Skeletal muscle satellite cell (primary cell): Measurements from ENCODE around the gene CDKL5.

Source experiments
- H3K27me3 ChIP-seq: 2 replicates; pipeline ENCODE4 v1.7.0; 2013; ENCODE audit warnings: low read length; ENCODE audit not compliant: control insufficient read depth, insufficient read depth
- H3K36me3 ChIP-seq: 2 replicates; pipeline ENCODE4 v1.7.0; 2013; ENCODE audit warnings: mild to moderate bottlenecking, control low read depth, low read length; ENCODE audit not compliant: insufficient read depth
- H3K4me1 ChIP-seq: 2 replicates; pipeline ENCODE4 v1.7.0; 2013; ENCODE audit warnings: low read length; ENCODE audit not compliant: control insufficient read depth, insufficient read depth
- H3K4me2 ChIP-seq: 2 replicates; pipeline ENCODE4 v1.7.0; 2013; ENCODE audit warnings: mild to moderate bottlenecking, low read length
- H3K4me3 ChIP-seq: 2 replicates; pipeline ENCODE4 v1.7.0; 2013; ENCODE audit warnings: low read length
- H3K9ac ChIP-seq: 2 replicates; pipeline ENCODE4 v1.7.0; 2013; ENCODE audit warnings: mild to moderate bottlenecking, low read depth, low read length, moderate library complexity
- H3K9me3 ChIP-seq: replicated peaks from 2 replicates; pipeline ENCODE4 v1.7.0; 2013; ENCODE audit warnings: mild to moderate bottlenecking, control low read depth, low read length

The CDKL5 gene

GRCh38 chrX:18650662-18651061 lies 225.3 kb downstream of the CDKL5 start:
- H3K27me3 ChIP-seq = no peaks in the 10 kb centered on the region
- no peak overlapping the region for H3K9ac ChIP-seq
- no peaks in the 10 kb centered on the region for H3K36me3 ChIP-seq
- no peak overlapping the region for H3K4me2 ChIP-seq
- no peaks in the 10 kb centered on the region for H3K4me1 ChIP-seq
- no peak overlapping the region for H3K4me3 ChIP-seq
- no peaks in the 10 kb centered on the region for H3K9me3 ChIP-seq

- Histone ChIP-seq H3K4me3 (no peak overlapping the region), H3K9ac (no peak overlapping the region), H3K4me1 (no peaks in the 10 kb centered on the region), H3K36me3 (no peaks in the 10 kb centered on the region), H3K9me3 (no peaks in the 10 kb centered on the region), H3K4me2 (no peak overlapping the region), H3K27me3 (no peaks in the 10 kb centered on the region)
Observed at GRCh38 chrX:18652636-18653035, 227.2 kb downstream of the CDKL5 start.

GRCh38 chrX:18654875-18655836 lies 229.7 kb downstream of the CDKL5 start:
- Histone ChIP-seq H3K9me3 (no peaks in the 10 kb centered on the region), H3K4me1 (no peaks in the 10 kb centered on the region), H3K4me2 (no peak overlapping the region), H3K27me3 (no peaks in the 10 kb centered on the region), H3K9ac (no peak overlapping the region), H3K36me3 (no peaks in the 10 kb centered on the region), H3K4me3 (no peak overlapping the region)

GRCh38 chrX:18661273-18661672 lies 235.9 kb downstream of the CDKL5 start:
- H3K4me1 ChIP-seq = no peaks in the 10 kb centered on the region
- H3K27me3 ChIP-seq = no peaks in the 10 kb centered on the region
- no peaks in the 10 kb centered on the region for H3K36me3 ChIP-seq
- no peak overlapping the region for H3K4me3 ChIP-seq
- H3K9me3 ChIP-seq = no peaks in the 10 kb centered on the region
- H3K9ac ChIP-seq = no peak overlapping the region
- H3K4me2 ChIP-seq = no peak overlapping the region

GRCh38 chrX:18664947-18665346 lies 239.5 kb downstream of the CDKL5 start:
- no peaks in the 10 kb centered on the region for H3K27me3 ChIP-seq
- H3K4me1 ChIP-seq = no peaks in the 10 kb centered on the region
- no peak overlapping the region for H3K4me3 ChIP-seq
- no peak overlapping the region for H3K4me2 ChIP-seq
- no peak overlapping the region for H3K9ac ChIP-seq
- no peaks in the 10 kb centered on the region for H3K9me3 ChIP-seq
- no peaks in the 10 kb centered on the region for H3K36me3 ChIP-seq

- H3K9ac ChIP-seq = no peak overlapping the region
- H3K36me3 ChIP-seq = no peaks in the 10 kb centered on the region
- no peak overlapping the region for H3K4me3 ChIP-seq
- no peaks in the 10 kb centered on the region for H3K4me1 ChIP-seq
- no peaks in the 10 kb centered on the region for H3K9me3 ChIP-seq
- no peaks in the 10 kb centered on the region for H3K27me3 ChIP-seq
- no peak overlapping the region for H3K4me2 ChIP-seq
Observed at GRCh38 chrX:18666614-18667013, 241.2 kb downstream of the CDKL5 start.

GRCh38 chrX:18668071-18668835 lies 242.8 kb downstream of the CDKL5 start:
- Histone ChIP-seq H3K9me3 (no peaks in the 10 kb centered on the region), H3K9ac (no peak overlapping the region), H3K27me3 (no peaks in the 10 kb centered on the region), H3K4me3 (no peak overlapping the region), H3K36me3 (no peaks in the 10 kb centered on the region), H3K4me2 (no peak overlapping the region), H3K4me1 (no peaks in the 10 kb centered on the region)

- H3K4me3 ChIP-seq = no peak within 1 kb of the TSS
- no peaks in the 10 kb centered on the region for H3K36me3 ChIP-seq
- H3K27me3 ChIP-seq = no peaks in the 10 kb centered on the region
- H3K9me3 ChIP-seq = no peaks in the 10 kb centered on the region
- no peak within 1 kb of the TSS for H3K4me2 ChIP-seq
- H3K9ac ChIP-seq = no peak within 1 kb of the TSS
- no peaks in the 10 kb centered on the region for H3K4me1 ChIP-seq
Observed at GRCh38 chrX:18672008-18672407, 246.6 kb downstream of the CDKL5 start, which contains the start of gene RS1. TSS of gene RS1 (minus strand) at chrX:18672108. CDS start at chrX:18672068, 40 bp downstream.

- Histone ChIP-seq H3K9me3 (no peaks in the 10 kb centered on the region), H3K4me1 (no peaks in the 10 kb centered on the region), H3K9ac (peak overlapping the region; percentile 52), H3K36me3 (no peaks in the 10 kb centered on the region), H3K4me3 (peak overlapping the region; percentile 71), H3K4me2 (peak overlapping the region; percentile 87), H3K27me3 (no peaks in the 10 kb centered on the region)
Observed at GRCh38 chrX:18674417-18674787, 249.0 kb downstream of the CDKL5 start.

- H3K9me3 ChIP-seq = no peaks in the 10 kb centered on the region
- H3K4me1 ChIP-seq = no peaks in the 10 kb centered on the region
- no peaks in the 10 kb centered on the region for H3K27me3 ChIP-seq
- peak overlapping the region; percentile 88 for H3K9ac ChIP-seq
- peak overlapping the region; percentile 83 for H3K4me3 ChIP-seq
- peak overlapping the region; percentile 87 for H3K4me2 ChIP-seq
- H3K36me3 ChIP-seq = no peaks in the 10 kb centered on the region
Observed at GRCh38 chrX:18674788-18675735, 249.7 kb downstream of the CDKL5 start.

GRCh38 chrX:18676050-18676449 lies 250.6 kb downstream of the CDKL5 start:
- no peak overlapping the region for H3K9ac ChIP-seq
- no peaks in the 10 kb centered on the region for H3K36me3 ChIP-seq
- no peaks in the 10 kb centered on the region for H3K27me3 ChIP-seq
- no peaks in the 10 kb centered on the region for H3K9me3 ChIP-seq
- no peak overlapping the region for H3K4me3 ChIP-seq
- no peaks in the 10 kb centered on the region for H3K4me1 ChIP-seq
- H3K4me2 ChIP-seq = no peak overlapping the region
